ENCODE data around the gene MAP7.
"Not testable (repeated sequence)": the region's sequence is repeated elsewhere in the genome, so short reads cannot be mapped to it uniquely, and the experiment has no call there.

The MAP7 gene

DNA sequence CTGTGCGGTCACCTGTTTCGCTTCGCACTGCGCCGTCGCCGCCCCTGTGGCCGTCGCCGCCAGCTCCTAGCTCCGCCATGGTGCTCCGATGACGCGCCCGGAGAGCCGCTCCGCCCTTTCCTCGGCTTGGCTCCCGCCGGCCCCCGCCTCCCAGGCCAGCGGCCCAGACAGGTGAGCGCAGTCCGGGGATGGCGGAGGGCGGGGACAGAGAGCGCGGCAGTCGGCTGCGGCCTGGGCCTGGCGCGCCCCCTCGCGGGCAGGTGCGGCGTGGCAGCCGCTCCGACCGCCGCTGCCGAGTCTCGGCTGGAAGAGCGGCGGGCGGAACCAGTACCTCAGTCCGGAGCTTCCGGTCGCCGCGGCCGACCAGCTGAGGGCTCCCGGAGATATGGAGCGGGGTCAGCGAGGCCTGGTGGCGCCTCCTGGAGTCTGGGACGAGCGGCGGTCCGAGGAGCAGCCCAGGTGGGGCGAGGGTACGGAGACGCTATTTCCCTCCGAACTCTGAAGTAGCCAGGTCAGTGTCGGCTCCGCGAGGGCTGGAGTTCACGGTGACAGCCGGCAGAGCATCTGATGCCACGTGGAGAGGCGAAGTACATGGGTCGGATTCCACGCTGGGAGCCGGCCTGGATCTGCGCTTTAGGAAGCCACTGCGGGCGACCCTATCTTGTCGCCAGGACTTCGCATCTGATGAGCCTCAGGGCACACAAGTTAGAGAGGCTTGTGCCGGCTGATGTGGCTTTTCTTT, at the start of gene MAP7:
Gene MAP7, minus strand, starts transcription at position 93 of the 742 bp plus-strand sequence. Its CDS starts 14 bp downstream, at position 79.
- DNase-seq: no peak

DNA sequence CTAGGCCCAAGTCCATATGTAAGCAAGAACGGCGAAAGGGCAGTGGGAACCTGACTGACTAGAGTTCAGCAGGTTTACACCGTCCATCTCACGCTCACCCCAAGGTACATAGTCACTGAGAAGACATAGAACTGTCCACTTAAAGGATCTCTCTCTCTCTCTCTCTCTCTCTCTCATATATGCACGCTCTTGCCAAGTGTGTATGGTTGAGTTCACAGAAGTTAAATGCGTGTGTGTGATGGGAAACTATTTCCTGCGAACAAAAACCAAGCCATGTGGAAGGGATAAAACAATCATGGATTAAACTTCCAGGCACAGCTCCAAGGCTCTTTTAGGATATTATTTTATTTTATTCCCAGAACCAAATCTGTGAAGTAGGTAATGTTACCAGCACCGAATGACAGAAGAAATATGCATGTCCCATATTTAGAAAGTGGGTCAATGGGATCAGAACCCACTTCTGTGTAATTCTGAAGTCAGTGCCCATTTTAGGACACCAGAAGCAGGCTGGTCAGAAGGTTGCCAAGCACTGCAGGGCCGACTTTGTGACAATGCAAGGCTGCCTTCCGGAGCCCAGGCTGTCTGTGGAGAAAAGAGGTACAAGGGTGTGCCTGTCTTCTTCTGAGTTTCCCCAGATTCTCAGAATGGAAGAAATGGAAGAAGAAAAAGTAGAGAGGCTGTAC, 49.2 kb upstream of the MAP7 start:
- DNase-seq: no peak

GRCh38 chr6:136598048-136598447, 47.8 kb upstream of the MAP7 start:
- no peak for DNase-seq

DNA sequence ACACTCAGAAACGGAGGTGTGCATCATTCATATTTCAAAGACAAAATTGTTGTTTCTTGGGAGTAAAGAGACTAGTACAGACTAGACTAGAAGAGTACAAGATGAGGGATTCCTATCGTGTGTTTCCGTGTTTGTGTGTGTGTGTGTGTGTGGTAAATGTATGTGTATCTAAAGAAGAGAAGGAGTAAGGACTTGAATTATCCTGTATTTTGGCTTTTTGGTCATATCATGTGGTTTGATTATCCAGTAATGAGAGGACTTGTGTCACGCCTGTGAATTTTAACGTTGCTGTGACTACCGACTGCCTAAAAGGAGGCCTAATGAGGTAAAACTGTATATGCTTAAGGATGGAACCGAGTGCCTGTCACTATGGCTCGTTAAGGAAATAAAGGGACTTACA, 44.4 kb upstream of the MAP7 start:
- DNase-seq: no peak

- DNase-seq: no peak
Measured at GRCh38 chr6:136593748-136594490, 43.7 kb upstream of the MAP7 start.

- no peak for DNase-seq
Measured at GRCh38 chr6:136592930-136593673, 42.9 kb upstream of the MAP7 start.

DNA sequence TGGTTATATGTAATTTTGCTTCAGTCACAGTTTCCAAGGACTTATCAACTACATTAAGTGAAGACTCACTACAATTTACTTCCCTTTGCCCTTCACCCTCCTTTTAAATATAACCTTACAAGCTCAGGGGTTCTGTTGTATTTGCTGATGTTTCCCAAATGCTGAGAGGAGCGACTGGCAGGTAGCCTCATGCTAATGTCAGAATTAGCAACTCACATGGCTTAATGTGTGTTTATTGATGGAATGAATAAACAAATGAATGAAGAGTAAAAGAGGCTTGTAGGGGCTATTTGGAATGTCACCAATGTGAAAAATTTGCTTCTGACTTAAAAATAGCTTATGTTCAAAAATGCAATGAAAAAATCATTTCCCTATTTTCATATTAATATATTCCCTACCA, 41.4 kb upstream of the MAP7 start:
- DNase-seq: no peak

DNA sequence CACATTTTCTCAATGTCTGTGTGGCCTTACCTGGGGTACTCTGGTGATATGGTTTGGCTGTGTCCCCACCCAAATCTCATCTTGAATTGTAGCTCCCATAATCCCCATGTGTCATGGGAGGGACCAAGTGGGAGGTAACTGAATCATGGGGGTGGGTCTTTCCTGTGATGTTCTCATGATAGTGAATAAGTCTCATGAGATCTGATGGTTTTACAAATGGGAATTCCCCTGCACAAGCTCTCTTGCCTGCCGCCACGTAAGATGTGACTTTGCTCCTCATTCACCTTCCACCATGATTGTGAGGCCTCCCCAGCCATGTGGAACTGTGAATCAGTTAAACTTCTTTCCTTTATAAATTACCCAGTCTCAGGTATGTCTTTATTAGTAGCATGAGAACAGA, 40.6 kb upstream of the MAP7 start:
- not testable (repeated sequence) for DNase-seq

DNA sequence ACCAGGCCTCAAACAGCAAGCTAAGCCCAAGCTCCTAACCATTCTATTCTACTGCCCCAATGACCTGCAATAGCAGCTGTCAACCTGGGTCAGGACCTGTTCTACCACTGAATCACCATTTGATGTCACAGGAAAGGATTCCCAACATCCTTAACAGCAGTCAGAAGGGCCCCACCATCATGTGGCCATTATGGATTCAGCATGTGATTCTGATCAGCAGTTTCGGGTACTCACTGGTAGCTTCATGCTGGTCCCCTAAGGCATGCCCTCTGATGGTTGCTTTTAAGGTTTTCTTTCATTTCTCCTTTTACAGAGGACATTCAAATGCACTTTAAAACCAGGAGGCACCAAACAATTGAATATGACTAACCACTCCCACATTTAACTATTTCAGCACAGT, 37.3 kb upstream of the MAP7 start:
- no peak for DNase-seq

- no peak for DNase-seq
Measured at GRCh38 chr6:136586295-136586694, 36.1 kb upstream of the MAP7 start.

DNA sequence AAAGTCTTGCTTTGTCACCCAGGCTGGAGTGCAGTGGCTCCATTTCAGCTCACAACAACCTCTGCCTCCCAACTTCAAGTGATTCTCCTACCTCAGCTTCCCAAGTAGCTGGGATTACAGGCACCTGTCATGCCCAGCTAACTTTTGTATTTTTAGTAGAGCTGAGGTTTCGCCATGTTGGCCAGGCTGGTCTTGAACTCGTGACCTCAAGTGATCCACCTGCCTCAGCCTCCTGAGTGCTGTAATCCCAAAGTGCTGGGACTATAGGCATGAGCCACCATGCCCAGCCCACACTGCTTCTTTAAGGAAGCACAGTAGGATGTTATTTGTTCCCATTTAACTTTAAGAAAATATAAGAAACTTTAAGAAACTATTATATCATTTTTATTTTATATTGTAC, 35.3 kb upstream of the MAP7 start:
- not testable (repeated sequence) for DNase-seq

DNA sequence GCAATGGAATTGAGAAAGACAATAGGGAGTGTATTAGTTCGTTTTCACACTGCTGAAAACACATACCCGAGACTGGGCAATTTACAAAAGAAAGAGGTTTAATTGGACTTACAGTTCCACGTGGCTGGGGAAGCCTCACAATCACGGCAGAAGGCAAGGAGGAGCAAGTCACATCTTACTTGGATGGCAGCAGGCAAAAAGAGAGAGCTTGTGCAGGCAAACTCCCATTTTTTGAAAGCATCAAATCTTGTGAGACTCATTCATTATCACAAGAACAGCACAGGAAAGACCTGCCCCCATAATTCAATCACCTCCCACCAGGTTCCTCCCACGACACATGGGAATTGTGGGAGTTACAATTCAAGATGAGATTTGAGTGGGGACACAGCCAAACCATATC, 34.1 kb upstream of the MAP7 start:
- not testable (repeated sequence) for DNase-seq

- no peak for DNase-seq
Measured at GRCh38 chr6:136582711-136583471, 32.7 kb upstream of the MAP7 start.

DNA sequence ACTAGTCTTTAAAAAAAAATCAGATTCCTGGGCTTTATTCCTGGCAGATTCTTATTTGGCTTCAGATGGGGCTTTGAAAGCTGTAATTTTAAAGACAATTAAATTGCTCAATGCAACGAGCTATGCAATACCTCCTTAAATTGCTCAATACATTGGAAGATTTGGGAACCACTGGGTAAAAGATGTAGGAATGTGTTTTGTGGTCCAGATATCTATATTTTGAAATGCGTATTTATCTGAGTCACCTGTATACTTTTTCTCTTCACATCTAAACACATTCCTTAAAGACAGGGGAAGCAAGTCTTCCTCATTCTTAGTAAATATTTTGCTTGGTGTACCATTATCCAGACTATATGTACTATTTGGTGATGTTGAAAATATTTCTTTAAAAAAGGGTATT, 29.6 kb upstream of the MAP7 start:
- DNase-seq: no peak

GRCh38 chr6:136576821-136577220, 26.6 kb upstream of the MAP7 start:
- no peak for DNase-seq

DNA sequence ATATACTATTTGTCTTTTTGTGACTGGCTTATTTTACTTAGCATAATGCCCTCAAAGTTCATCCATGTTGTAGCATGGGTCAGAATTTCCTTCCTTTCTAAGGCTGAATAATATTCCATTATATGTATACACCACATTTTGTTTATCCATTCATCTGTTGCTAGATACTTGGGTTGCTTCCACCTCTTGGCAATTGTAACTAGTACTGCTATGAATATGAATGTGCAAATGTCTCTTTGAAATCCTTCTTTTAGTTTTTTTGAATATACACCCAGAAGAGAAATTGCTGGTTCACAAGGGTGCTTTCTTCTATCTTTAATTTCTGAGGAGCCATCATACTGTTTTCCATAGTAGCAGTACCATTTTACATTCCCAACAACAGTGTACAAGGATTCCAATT, 21.3 kb upstream of the MAP7 start:
- no peak for DNase-seq

- DNase-seq: no peak
Measured at GRCh38 chr6:136571065-136571464, 20.8 kb upstream of the MAP7 start.

DNA sequence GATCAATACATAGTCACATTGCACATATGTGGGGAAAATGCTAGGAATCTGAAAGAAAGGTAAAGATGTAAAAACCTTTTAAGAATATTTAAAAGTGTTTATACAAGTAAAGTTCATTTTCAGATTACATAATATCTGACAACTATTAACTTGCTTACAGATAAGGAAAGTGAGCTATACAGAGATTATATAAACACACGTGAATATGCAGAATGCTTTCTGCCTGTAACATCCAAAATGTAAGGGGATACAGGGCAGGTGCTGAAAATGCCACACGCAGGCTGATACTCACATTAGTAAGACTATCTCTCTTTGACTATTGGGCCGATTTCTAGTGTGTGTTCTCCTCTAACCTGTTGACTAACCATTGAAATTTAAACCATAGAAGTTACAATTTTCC, 17.9 kb upstream of the MAP7 start:
- no peak for DNase-seq

DNA sequence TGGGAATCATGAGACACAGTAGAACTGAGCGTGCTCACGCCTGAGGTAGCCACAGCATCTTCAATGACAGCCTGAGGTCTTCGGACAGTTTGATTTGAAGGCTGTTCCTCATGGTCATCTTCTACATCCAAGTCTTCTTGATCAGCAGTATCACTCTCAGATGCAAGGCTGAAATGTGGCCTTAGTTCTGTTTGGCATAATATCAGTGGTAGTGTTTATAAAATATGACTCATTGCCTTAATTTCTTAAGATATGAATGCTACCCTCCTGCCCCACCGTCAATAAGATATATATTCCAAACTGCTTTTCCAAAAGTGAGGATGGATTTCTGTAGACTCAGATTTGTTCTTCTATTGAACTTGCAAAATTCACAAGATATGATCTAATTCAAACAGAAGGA, 17.5 kb upstream of the MAP7 start:
- DNase-seq: no peak

GRCh38 chr6:136566851-136567250, 16.6 kb upstream of the MAP7 start:
- DNase-seq: no peak

DNA sequence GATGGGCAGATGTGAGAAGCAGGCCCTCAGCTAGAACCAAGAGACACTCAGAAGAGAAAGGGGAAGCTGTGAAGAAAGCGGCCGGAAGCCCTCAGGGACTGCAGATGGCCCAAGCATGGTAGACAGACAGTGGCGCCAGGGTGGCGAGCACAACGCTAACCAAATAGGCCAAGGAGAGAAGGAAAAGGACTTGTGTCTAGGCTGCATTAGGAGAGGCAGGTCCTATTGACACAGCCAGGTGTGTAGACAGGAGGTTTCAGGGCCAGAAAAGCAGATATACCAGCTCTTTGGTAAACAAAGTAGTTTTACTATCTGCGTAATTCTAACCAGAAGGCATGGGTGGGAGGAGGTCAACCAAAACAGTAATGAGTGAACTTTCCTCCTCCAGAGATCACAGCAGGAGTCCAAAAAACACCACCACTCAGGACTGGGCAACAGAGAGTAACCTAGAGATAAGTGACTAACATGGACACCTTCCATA, 15.8 kb upstream of the MAP7 start:
- no peak for DNase-seq

- no peak for DNase-seq
Measured at GRCh38 chr6:136564180-136564579, 14.0 kb upstream of the MAP7 start.
